ENCODE measurements around the gene SLC25A40. TPM values are rescaled to one million over a fixed set of nuclear protein-coding genes. Genes with fewer than 3 reads are reported as not detected.

Gene SLC25A40
- total and polyA plus RNA-seq, 4 donors = 6.4 to 36.6 (median 16.7) TPM

DNA sequence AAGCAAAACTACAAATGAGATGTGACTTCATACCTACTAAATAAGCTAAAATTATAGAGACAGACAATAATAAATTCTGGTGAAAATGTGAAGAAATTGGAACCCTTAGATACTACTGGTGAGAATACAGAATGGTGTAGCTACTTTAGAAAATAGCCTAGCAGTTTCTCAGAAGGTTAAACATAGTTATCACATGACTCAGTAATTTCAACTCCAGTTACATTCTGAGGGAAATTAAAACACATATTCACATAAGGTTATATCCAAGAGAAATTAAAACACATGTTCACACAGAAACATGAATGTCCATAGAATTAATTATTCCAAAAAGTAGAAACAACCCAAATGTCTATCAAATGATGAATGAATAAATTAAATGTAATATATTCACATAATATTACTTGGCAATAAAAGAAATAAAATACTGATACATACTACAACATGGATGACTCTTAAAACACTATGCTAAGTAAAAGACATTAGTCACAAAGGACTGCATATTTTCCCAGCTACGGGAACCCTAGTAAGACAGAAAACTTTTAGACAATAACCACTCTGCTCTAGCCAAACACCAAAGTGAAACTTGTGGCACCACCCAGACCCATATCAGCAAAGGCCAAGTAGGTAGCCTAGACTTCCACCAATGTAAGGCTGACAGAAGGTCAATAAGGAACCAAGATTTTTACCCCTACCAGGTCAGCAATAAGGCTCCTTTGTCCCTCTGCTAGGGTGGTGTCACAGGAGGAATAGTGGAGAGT lies 25.1 kb downstream of the SLC25A40 start:
- H3K27ac ChIP-seq (ENCODE audit: low read depth in 1 of 2, low read length in 1 of 2) = no peak overlapping the region
- no peaks in the 10 kb centered on the region for H3K4me1 ChIP-seq (ENCODE audit: control insufficient read depth in 5 of 5, insufficient read depth in 5 of 5, low read length in 5 of 5)
- TF ChIP-seq, protein P1, sequence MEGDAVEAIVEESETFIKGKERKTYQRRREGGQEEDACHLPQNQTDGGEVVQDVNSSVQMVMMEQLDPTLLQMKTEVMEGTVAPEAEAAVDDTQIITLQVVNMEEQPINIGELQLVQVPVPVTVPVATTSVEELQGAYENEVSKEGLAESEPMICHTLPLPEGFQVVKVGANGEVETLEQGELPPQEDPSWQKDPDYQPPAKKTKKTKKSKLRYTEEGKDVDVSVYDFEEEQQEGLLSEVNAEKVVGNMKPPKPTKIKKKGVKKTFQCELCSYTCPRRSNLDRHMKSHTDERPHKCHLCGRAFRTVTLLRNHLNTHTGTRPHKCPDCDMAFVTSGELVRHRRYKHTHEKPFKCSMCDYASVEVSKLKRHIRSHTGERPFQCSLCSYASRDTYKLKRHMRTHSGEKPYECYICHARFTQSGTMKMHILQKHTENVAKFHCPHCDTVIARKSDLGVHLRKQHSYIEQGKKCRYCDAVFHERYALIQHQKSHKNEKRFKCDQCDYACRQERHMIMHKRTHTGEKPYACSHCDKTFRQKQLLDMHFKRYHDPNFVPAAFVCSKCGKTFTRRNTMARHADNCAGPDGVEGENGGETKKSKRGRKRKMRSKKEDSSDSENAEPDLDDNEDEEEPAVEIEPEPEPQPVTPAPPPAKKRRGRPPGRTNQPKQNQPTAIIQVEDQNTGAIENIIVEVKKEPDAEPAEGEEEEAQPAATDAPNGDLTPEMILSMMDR (IDR thresholded peaks at IDR 0.05; ENCODE audit: control extremely low read depth, extremely low read depth) = no peak
- H3K4me3 ChIP-seq = no peak overlapping the region
- H3K27me3 ChIP-seq (ENCODE audit: control insufficient read depth in 3 of 3, insufficient read depth in 3 of 3, low read length in 2 of 3) = no peaks in the 10 kb centered on the region
- 83 to 96% methylated on average over 1 of the region's 1 CpG for WGBS, 2 donors
- no peaks in the 10 kb centered on the region for H3K9me3 ChIP-seq (ENCODE audit: control insufficient read depth in 4 of 4, insufficient read depth in 3 of 4, low read length in 3 of 4)
- H3K9ac ChIP-seq (ENCODE audit: insufficient read depth in 1 of 2, low read length in 2 of 2) = no peak overlapping the region
- no peak for ATAC-seq (ENCODE audit: insufficient read depth, low FRiP score)
- DNase-seq = no peak
- H3K36me3 ChIP-seq (ENCODE audit: control insufficient read depth in 4 of 4, insufficient read depth in 4 of 4, low read length in 4 of 4) = peaks cover 3 to 14% (median 7%) of the 10 kb centered on the region in 4 donors

GRCh38 chr7:87837597-87837996 lies 38.6 kb downstream of the SLC25A40 start:
- Histone ChIP-seq H3K27me3 (ENCODE audit: control insufficient read depth in 3 of 3, insufficient read depth in 3 of 3, low read length in 2 of 3) (no peaks in the 10 kb centered on the region), H3K9ac (ENCODE audit: insufficient read depth in 1 of 2, low read length in 2 of 2) (no peak overlapping the region), H3K9me3 (ENCODE audit: control insufficient read depth in 4 of 4, insufficient read depth in 3 of 4, low read length in 3 of 4) (no peaks in the 10 kb centered on the region), H3K4me1 (ENCODE audit: control insufficient read depth in 5 of 5, insufficient read depth in 5 of 5, low read length in 5 of 5) (peaks cover 0 to 10% (median 0%) of the 10 kb centered on the region in 5 donors), H3K36me3 (ENCODE audit: control insufficient read depth in 4 of 4, insufficient read depth in 4 of 4, low read length in 4 of 4) (peaks cover 0 to 6% (median 3%) of the 10 kb centered on the region in 4 donors), H3K27ac (ENCODE audit: low read depth in 1 of 2, low read length in 1 of 2) (no peak overlapping the region), H3K4me3 (no peak overlapping the region)
- WGBS, 2 donors = 37 to 80% methylated on average over 1 of the region's 1 CpG
- ATAC-seq (ENCODE audit: insufficient read depth, low FRiP score) (no peak), DNase-seq (peak in 2 of 3 donors; percentile 76 to 80)
- TF ChIP-seq, protein P1 (IDR thresholded peaks at IDR 0.05; ENCODE audit: control extremely low read depth, extremely low read depth) = no peak

DNA sequence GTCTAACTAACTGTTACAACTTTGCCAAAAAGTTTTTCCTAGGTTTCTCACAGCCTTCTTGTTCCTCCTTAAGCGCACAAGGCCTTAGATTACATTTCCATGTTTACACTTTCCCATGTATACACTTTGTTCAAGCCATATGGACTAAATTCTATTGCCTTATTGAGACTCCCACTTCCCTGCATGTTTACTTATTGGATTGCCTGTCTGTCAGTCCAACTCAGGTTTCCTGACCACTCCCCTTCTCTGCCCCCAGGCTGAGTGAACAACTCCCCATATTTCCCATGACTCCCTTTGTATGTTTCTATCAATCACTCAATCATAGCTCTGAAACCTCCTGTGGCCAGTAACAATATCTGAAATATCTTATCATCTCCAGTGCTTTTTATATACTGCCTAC lies 43.0 kb downstream of the SLC25A40 start:
- Histone ChIP-seq H3K4me3 (no peak overlapping the region), H3K9ac (ENCODE audit: insufficient read depth in 1 of 2, low read length in 2 of 2) (no peak overlapping the region), H3K27me3 (ENCODE audit: control insufficient read depth in 3 of 3, insufficient read depth in 3 of 3, low read length in 2 of 3) (no peaks in the 10 kb centered on the region), H3K36me3 (ENCODE audit: control insufficient read depth in 4 of 4, insufficient read depth in 4 of 4, low read length in 4 of 4) (peaks cover 0 to 3% (median 0%) of the 10 kb centered on the region in 4 donors), H3K9me3 (ENCODE audit: control insufficient read depth in 4 of 4, insufficient read depth in 3 of 4, low read length in 3 of 4) (peaks cover 0 to 4% (median 0%) of the 10 kb centered on the region in 4 donors), H3K27ac (ENCODE audit: low read depth in 1 of 2, low read length in 1 of 2) (no peak overlapping the region), H3K4me1 (ENCODE audit: control insufficient read depth in 5 of 5, insufficient read depth in 5 of 5, low read length in 5 of 5) (peaks cover 0 to 18% (median 0%) of the 10 kb centered on the region in 5 donors)
- peak in 2 of 3 donors; percentile 32 to 38 for DNase-seq
- ATAC-seq (ENCODE audit: insufficient read depth, low FRiP score) = no peak
- 81 to 88% methylated on average over 1 of the region's 1 CpG for WGBS, 2 donors
- TF ChIP-seq, protein P1 (IDR thresholded peaks at IDR 0.05; ENCODE audit: control extremely low read depth, extremely low read depth) = no peak
